Brain microvascular endothelial cell (primary cell): ENCODE measurements around the gene HELZ.

ENCODE experiments used
- DNase-seq: peaks from one replicate; pipeline ENCODE4 v3.0.0-alpha.2; 2020
- H3K27ac ChIP-seq: fragments of 250-450 bp; sonication (Bioruptor Pico); 2 replicates; pipeline ENCODE4 v1.5.1; 2020; ENCODE audit warnings: mild to moderate bottlenecking, moderate library complexity
- H3K27me3 ChIP-seq: fragments of 250-450 bp; sonication (Bioruptor Pico); replicated peaks from 2 replicates; pipeline ENCODE4 v1.5.1; 2020; ENCODE audit warnings: mild to moderate bottlenecking
- H3K36me3 ChIP-seq: fragments of 250-450 bp; sonication (Bioruptor Pico); replicated peaks from 2 replicates; pipeline ENCODE4 v1.5.1; 2020; ENCODE audit warnings: mild to moderate bottlenecking
- H3K4me3 ChIP-seq: 2 replicates; pipeline ENCODE4 v1.5.1; 2011; ENCODE audit warnings: low read depth, mild to moderate bottlenecking, control low read depth, low read length, moderate library complexity
- CTCF ChIP-seq: IDR thresholded peaks from 2 replicates; pipeline ENCODE4 v1.5.1; 2011; ENCODE audit warnings: low read depth, mild to moderate bottlenecking, moderate library complexity, low read length, control low read depth, inconsistent platforms; ENCODE audit errors: missing control alignments
- in situ Hi-C: cut with HindIII; loops from 2 replicates; pipeline ENCODE4 v1.10.0; 2017; ENCODE audit warnings: low sequenced_read_pairs, low pct_ligation_motif_present

HELZ gene

GRCh38 chr17:67116045-67116575 lies 128.9 kb downstream of the HELZ start:
- TF ChIP-seq CTCF, result no peak
- in situ Hi-C loops, result no loop called here
- no peak overlapping the region for H3K27ac ChIP-seq
- peaks cover 13% of the 10 kb centered on the region for H3K36me3 ChIP-seq
- DNase-seq, result no peak
- H3K4me3 ChIP-seq, result no peak overlapping the region
- H3K27me3 ChIP-seq, result no peaks in the 10 kb centered on the region

- no peak for DNase-seq
- TF ChIP-seq CTCF, result no peak
- H3K36me3 ChIP-seq, result peaks cover 11% of the 10 kb centered on the region
- in situ Hi-C loops, result no loop called here
- H3K27me3 ChIP-seq, result no peaks in the 10 kb centered on the region
- no peak overlapping the region for H3K27ac ChIP-seq
- no peak overlapping the region for H3K4me3 ChIP-seq
These were observed 129.6 kb downstream of the HELZ start for GRCh38 chr17:67115401-67115800.

GRCh38 chr17:67113486-67113885 lies 131.5 kb downstream of the HELZ start:
- Histone ChIP-seq H3K27ac (no peak overlapping the region), H3K36me3 (peaks cover 14% of the 10 kb centered on the region), H3K27me3 (no peaks in the 10 kb centered on the region), H3K4me3 (no peak overlapping the region)
- no peak for DNase-seq
- in situ Hi-C loops, result no loop called here
- TF ChIP-seq CTCF, result no peak

GRCh38 chr17:67111808-67112207 lies 133.2 kb downstream of the HELZ start:
- Histone ChIP-seq H3K4me3 (no peak overlapping the region), H3K27me3 (no peaks in the 10 kb centered on the region), H3K27ac (no peak overlapping the region), H3K36me3 (peaks cover 30% of the 10 kb centered on the region)
- in situ Hi-C loops, result no loop called here
- no peak for TF ChIP-seq CTCF
- no peak for DNase-seq

- no peak overlapping the region for H3K4me3 ChIP-seq
- DNase-seq, result no peak
- H3K27me3 ChIP-seq, result no peaks in the 10 kb centered on the region
- no peak overlapping the region for H3K27ac ChIP-seq
- in situ Hi-C loops, result no loop called here
- no peak for TF ChIP-seq CTCF
- H3K36me3 ChIP-seq, result peaks cover 33% of the 10 kb centered on the region
These were observed 133.7 kb downstream of the HELZ start for GRCh38 chr17:67111327-67111726.

- Histone ChIP-seq H3K4me3 (no peak overlapping the region), H3K27ac (no peak overlapping the region), H3K27me3 (no peaks in the 10 kb centered on the region), H3K36me3 (peaks cover 33% of the 10 kb centered on the region)
- DNase-seq, result no peak
- TF ChIP-seq CTCF, result no peak
- in situ Hi-C loops, result no loop called here
These were observed 134.4 kb downstream of the HELZ start for GRCh38 chr17:67110619-67111018.
